NCI-H446 (cell line): ENCODE results near the gene SCUBE1.
"Not testable (repeated sequence)": the region's sequence is repeated elsewhere in the genome, so short reads cannot be mapped to it uniquely, and the experiment has no call there.

Source experiments
- DNase-seq, 2 experiments: peaks; one replicate each; lab custom pipeline; 2025; lab: John Stamatoyannopoulos, UW

Gene SCUBE1

DNA sequence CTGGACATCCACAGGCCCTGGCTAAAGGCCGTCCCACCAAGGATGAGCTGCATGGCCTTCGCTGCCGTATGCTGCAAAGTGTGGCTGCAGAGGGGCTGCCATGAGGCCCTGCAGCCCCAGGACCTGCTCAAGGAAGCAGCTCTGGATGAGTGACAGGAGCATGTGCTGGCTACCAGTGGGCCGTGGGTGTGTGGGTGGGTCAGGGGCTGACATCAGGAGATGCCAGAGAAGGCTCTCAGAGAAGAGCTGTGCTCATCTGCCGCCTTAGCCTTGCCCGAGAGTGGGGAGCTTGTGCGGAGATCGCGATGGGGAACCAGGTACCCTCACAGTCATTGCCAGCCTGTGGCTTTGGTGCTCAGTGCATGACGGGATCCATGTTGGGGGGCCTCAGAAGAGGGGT lies 41.3 kb downstream of the SCUBE1 start:
- DNase-seq: no peak

DNA sequence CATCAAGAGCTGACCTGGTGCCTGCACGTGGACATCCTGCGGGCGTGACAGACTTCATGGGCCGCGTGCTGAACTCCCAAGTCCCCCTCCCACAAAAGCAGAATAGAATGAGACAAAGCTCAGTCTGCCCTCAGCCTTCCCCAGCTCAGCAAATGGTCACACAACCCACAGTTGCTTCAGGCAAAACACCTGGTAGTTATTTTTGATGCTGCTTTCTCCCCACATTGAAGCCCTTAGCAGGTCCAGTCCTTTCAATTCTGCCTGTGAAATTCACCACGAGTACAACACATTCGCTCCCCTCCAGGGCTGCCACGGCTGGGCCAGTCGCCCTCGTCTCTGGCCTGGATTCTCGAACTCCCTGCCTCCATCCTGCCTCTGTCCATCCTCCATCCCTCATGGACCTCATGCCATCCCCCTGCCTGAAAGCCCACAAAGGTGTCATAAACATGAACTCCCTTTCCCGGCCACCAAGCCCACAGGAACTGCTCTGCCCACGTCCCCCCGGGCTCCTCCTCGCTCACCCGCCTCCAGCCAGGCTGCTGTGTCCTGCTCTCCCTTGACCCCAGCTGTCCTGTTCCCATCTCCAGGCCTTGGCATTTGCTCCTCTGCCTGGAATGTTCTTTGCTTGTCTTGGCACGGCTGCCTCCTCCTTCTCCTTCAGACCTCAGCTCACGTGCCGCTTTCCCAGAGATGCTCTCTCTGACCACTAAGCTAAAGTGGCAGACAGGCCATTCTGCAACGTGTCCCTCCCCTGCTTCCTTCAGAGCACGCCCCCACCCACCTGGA lies 42.1 kb downstream of the SCUBE1 start:
- DNase-seq: no peak

DNA sequence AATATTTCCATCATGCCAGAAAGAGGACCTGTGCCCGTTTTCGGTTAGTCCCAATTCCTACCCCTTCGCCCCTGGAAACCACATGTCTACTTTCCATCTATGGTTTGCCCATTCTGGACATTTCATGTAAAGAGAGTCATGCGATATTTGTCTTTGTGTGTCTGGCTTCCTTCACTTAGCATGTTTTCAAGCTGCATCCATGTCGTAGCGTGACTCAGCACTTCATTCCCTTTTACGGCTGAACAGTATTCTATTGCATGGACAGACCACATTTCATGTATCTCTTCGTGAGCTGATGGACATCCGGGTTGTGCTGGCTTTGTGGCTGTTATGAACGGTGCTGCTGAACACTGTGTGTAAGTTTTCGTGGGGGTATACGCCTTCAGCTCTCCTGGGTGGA lies 43.4 kb downstream of the SCUBE1 start:
- DNase-seq: no peak

DNA sequence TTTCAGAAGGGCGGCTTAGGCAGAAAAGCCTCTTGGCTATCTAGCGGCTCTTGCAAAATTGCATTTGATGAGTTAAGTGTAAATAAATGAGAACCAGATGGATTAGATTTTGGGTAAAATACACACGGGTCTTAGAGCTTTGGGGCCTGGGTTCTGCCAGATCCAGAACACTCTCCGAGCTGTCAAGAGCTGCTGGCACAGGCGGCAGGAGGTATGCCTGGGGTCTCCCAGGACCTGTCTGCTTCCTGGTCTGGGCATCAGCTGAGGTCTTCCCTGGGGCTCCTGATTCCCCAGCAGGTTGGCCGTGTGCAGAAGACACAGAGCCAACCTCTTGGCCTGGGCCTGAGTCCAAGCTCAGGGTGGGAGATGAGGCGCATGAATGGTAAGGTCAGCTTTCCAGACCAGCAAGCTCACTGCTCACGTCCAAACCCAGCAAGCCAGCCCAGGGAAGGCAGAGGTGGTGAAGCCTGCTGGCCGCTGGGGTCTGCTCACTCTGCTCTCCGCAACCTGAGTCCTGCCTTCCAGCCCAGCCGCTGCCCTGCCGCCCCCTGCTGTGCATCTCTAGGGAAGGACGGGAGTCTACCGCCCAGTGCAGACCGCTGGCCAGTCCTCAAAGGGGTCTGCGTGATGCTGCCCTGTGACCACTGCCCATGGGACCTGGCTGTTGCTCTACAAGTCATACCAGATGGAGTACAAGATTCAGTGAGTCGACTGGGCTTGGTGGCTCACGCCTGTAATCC lies 44.9 kb downstream of the SCUBE1 start:
- peak in 1 of 2 experiments; percentile 21 for DNase-seq

- DNase-seq: no peak
Measured at GRCh38 chr22:43297270-43298061, 45.7 kb downstream of the SCUBE1 start.

GRCh38 chr22:43296276-43296902 lies 46.8 kb downstream of the SCUBE1 start:
- DNase-seq: no peak

GRCh38 chr22:43295660-43296059 lies 47.5 kb downstream of the SCUBE1 start:
- DNase-seq: no peak

- no peak for DNase-seq
Measured at GRCh38 chr22:43295173-43295572, 48.0 kb downstream of the SCUBE1 start.

- DNase-seq: peak; percentile 44 to 74
Measured at GRCh38 chr22:43293655-43294392, 49.3 kb downstream of the SCUBE1 start.

GRCh38 chr22:43293259-43293654 lies 49.9 kb downstream of the SCUBE1 start:
- DNase-seq: no peak

GRCh38 chr22:43292630-43293018 lies 50.5 kb downstream of the SCUBE1 start:
- DNase-seq: no peak

DNA sequence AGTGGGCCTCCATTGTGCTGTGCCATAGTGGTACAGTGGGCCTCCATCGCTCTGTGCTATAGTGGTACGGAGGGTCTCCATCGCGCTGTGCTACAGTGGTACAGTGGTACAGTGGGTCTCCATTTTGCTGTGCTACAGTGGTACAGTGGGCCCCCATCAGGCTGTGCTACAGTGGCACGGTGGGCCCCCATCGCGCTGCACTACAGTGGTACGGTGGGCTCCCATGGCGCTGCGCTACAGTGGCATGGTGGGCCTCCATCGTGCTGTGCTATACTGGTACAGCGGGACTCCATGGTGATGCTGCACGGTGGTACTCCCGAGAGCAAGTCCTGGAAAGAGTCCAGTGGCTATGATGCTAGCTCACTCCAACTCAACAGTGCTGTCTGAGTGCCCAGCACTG lies 51.8 kb downstream of the SCUBE1 start:
- DNase-seq: no peak

DNA sequence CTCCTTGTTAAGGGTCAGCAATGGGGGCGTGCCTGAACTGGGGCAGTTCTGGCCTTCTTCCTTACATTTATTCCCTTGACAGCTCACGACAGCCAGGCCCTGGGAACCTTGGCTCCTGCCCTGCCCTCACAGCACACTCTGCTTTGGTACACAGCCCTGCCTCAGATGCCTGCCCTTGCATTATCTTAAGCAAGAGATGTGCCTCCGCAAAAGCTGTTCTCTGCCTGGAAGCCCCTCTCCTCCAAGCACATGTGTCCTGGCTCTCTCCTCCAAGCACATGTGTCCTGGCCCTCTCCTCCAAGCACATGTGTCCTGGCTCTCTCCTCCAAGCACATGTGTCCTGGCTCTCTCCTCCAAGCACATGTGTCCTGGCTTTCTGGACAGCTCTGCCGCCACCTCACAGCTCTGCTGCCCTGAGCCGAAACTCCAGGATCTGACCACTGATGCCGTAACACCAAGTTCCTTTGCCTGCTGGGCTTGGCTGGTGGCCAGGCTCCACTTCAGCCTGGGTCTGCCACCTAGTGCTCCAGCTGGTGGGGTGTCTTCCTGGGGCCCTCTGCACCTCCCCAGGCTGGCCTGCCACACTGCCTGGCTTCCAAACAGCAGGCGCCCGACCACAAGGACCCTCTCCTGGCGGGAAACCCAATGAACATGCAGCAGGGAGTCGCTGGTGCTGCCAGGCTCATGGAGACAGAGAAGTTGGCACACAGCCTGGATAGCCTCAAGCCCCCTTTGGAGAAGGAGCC lies 53.0 kb downstream of the SCUBE1 start:
- peak; percentile 45 to 70 for DNase-seq

GRCh38 chr22:43289531-43289963 lies 53.6 kb downstream of the SCUBE1 start:
- DNase-seq: no peak

DNA sequence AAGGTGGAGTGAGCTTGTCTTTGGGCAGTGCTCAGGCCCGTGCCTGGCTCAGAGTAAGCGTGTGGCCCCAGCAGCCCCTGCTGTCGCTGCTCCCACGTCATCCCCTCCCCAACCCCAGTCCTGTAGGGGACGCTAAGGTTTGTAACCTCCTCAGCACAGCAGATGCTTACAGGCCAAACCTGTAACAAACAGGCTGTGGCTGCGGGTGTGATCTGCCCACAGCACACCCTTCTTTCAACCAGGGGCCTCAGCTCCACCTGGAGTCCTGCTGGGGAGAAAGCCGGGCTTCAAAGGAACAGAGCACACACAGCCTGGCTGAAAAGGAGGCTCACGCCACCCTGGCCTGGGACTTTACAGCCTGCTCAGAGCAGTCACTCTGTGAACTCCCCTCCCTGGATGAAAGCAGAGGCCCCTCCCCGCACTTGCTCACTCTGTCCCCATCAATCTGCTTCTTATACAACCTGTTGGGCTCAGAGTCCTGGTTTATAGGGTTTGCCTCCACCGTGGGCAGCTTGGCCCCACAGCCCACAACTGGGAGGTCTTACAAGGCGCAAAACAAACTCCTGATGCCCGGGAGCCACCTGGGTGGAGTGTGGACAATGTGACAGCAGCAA lies 54.3 kb downstream of the SCUBE1 start:
- no peak for DNase-seq

- DNase-seq: no peak
Measured at GRCh38 chr22:43288378-43288777, 54.8 kb downstream of the SCUBE1 start.

- no peak for DNase-seq
Measured at GRCh38 chr22:43287441-43287840, 55.7 kb downstream of the SCUBE1 start.

GRCh38 chr22:43281394-43281793 lies 61.8 kb downstream of the SCUBE1 start:
- no peak for DNase-seq

GRCh38 chr22:43280523-43280886 lies 62.7 kb downstream of the SCUBE1 start:
- not testable (repeated sequence) for DNase-seq

DNA sequence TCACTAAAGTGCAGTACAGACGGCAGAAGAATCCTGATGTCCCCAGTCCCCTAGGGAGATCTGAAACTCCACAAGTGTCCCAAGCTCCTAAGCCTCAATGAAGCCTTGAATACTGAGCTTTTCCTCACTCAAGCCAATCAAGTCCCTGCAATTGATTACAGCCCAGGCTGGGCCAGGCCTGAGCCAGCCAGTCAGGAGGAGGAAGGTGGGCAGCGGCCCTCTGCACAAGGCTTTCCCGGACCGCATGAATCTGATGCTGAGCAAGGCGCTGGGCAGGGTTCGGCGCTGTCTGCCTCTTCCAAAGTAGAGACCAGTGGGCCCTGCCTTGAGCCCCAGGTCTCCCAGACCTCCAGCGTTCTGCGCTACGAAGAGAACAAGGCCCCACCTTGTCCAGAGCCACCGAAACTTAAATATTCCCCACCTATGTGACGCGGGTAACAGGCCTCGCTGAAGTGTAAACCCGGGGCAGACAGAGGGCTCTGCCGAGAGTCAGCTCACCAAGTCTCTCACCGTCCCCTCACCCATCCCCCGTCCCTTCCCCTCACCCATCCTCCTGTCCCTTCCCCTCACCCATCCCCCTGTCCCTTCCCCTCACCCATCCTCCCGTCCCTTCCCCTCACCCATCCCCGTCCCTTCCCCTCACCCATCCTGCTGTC lies 63.2 kb downstream of the SCUBE1 start:
- no peak for DNase-seq
